Measurements from ENCODE around the gene PTF1A. TPM values are rescaled to one million over a fixed set of nuclear protein-coding genes. Genes with fewer than 3 reads are reported as not detected.

PTF1A gene
- total and polyA plus RNA-seq, 4 donors: not detected

GRCh38 chr10:23155169-23155568 lies 36.9 kb upstream of the PTF1A start:
- H3K27ac ChIP-seq (ENCODE audit: low read depth in 1 of 2, low read length in 2 of 2): no peak overlapping the region
- TF ChIP-seq FOXA1 (IDR thresholded peaks at IDR 0.05) (no peak), RXRA (IDR thresholded peaks at IDR 0.05) (no peak), MAX (IDR thresholded peaks at IDR 0.05) (no peak), ZBTB33 (IDR thresholded peaks at IDR 0.05) (no peak)
- TF ChIP-seq, protein P1, sequence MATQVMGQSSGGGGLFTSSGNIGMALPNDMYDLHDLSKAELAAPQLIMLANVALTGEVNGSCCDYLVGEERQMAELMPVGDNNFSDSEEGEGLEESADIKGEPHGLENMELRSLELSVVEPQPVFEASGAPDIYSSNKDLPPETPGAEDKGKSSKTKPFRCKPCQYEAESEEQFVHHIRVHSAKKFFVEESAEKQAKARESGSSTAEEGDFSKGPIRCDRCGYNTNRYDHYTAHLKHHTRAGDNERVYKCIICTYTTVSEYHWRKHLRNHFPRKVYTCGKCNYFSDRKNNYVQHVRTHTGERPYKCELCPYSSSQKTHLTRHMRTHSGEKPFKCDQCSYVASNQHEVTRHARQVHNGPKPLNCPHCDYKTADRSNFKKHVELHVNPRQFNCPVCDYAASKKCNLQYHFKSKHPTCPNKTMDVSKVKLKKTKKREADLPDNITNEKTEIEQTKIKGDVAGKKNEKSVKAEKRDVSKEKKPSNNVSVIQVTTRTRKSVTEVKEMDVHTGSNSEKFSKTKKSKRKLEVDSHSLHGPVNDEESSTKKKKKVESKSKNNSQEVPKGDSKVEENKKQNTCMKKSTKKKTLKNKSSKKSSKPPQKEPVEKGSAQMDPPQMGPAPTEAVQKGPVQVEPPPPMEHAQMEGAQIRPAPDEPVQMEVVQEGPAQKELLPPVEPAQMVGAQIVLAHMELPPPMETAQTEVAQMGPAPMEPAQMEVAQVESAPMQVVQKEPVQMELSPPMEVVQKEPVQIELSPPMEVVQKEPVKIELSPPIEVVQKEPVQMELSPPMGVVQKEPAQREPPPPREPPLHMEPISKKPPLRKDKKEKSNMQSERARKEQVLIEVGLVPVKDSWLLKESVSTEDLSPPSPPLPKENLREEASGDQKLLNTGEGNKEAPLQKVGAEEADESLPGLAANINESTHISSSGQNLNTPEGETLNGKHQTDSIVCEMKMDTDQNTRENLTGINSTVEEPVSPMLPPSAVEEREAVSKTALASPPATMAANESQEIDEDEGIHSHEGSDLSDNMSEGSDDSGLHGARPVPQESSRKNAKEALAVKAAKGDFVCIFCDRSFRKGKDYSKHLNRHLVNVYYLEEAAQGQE (IDR thresholded peaks at IDR 0.05): no peak
- no peak overlapping the region for H3K4me3 ChIP-seq (ENCODE audit: low read depth in 1 of 3, low read length in 3 of 3)
- 82% methylated on average over 7 of the region's 7 CpGs for WGBS
- H3K9me3 ChIP-seq (ENCODE audit: control insufficient read depth in 4 of 4, low read length in 3 of 4): no peaks in the 10 kb centered on the region
- H3K9ac ChIP-seq (ENCODE audit: low read depth in 1 of 2, low read length in 2 of 2): no peak overlapping the region
- H3K36me3 ChIP-seq (ENCODE audit: control insufficient read depth in 4 of 4, insufficient read depth in 3 of 4, low read depth in 1 of 4, low read length in 3 of 4): no peaks in the 10 kb centered on the region
- H3K4me1 ChIP-seq (ENCODE audit: control insufficient read depth in 4 of 4, insufficient read depth in 4 of 4, low read length in 3 of 4): peaks cover 0 to 6% (median 3%) of the 10 kb centered on the region in 4 donors
- no peaks in the 10 kb centered on the region for H3K27me3 ChIP-seq (ENCODE audit: control insufficient read depth in 4 of 4, insufficient read depth in 4 of 4, low read length in 3 of 4)
- no peak for DNase-seq (ENCODE audit: low spot score)

DNA sequence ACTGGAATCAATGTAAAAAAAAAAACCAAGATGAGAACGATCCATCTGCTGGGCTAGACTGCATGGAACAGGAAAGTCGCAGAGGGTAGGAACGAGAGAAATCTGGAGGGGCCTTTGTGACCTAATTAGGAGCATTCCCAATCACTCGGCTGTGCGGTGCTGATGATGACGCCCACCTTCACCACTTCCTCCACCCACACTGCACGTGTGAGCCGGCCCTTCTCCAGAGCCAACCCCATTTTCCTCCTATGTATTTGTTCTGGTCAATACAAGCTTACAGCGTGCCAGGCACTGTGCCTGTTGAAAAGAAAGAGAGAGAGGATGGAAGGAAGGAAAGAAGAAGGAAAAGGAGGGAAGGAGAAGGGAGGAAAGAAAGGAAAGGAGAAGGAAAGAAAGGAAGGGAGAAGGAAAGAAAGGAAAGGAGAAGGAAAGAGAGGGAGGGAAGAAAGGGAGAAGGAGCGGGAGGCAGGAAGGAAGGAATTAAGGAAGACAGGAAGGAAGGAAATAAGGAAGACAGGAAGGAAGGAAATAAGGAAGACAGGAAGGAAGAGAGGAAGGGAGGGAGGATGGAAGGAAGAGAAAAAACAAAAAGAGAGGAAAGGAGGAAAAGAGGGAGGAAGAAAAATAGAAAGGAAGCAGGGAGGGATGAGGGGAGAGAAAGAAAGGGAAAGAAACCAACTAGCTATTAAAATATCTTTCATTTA lies 35.5 kb upstream of the PTF1A start:
- peaks cover 0 to 6% (median 3%) of the 10 kb centered on the region in 4 donors for H3K4me1 ChIP-seq (ENCODE audit: control insufficient read depth in 4 of 4, insufficient read depth in 4 of 4, low read length in 3 of 4)
- no peak for DNase-seq (ENCODE audit: low spot score)

More for the DNA sequence above, 35.5 kb upstream of the PTF1A start:
- no peak for TF ChIP-seq FOXA1 (IDR thresholded peaks at IDR 0.05)
- TF ChIP-seq NR2F2 (IDR thresholded peaks at IDR 0.05): no peak
- TF ChIP-seq ZBTB33 (IDR thresholded peaks at IDR 0.05): no peak
- no peak for TF ChIP-seq GABPA (IDR thresholded peaks at IDR 0.05 in 1 of 2, conservative IDR thresholded peaks at IDR 0.05 in 1 of 2)
- no peak for TF ChIP-seq HNF4G (IDR thresholded peaks at IDR 0.05)
- Histone ChIP-seq H3K27ac (ENCODE audit: low read depth in 1 of 2, low read length in 2 of 2) (no peak overlapping the region), H3K4me3 (ENCODE audit: low read depth in 1 of 3, low read length in 3 of 3) (no peak overlapping the region), H3K27me3 (ENCODE audit: control insufficient read depth in 4 of 4, insufficient read depth in 4 of 4, low read length in 3 of 4) (no peaks in the 10 kb centered on the region), H3K9me3 (ENCODE audit: control insufficient read depth in 4 of 4, low read length in 3 of 4) (no peaks in the 10 kb centered on the region), H3K36me3 (ENCODE audit: control insufficient read depth in 4 of 4, insufficient read depth in 3 of 4, low read depth in 1 of 4, low read length in 3 of 4) (no peaks in the 10 kb centered on the region), H3K9ac (ENCODE audit: low read depth in 1 of 2, low read length in 2 of 2) (no peak overlapping the region)
- 59% methylated on average over 10 of the region's 10 CpGs for WGBS
